HCEC 1CT (cell line): Measurements from ENCODE around the gene ERBB4.
A peak's percentile ranks its signal among the peaks of the same experiment; 100 is the strongest.
"Not testable (repeated sequence)": the region's sequence is repeated elsewhere in the genome, so short reads cannot be mapped to it uniquely, and the experiment has no call there.

ENCODE experiments used
- DNase-seq: peaks from one replicate; pipeline ENCODE4 v3.0.0-alpha.2; 2017

Gene ERBB4

GRCh38 chr2:212528106-212528856 lies 10.3 kb downstream of the ERBB4 start:
- no peak for DNase-seq

- DNase-seq, result no peak
These were observed 12.5 kb downstream of the ERBB4 start for GRCh38 chr2:212526059-212526458.

GRCh38 chr2:212523756-212524155 lies 14.8 kb downstream of the ERBB4 start:
- DNase-seq, result no peak

DNA sequence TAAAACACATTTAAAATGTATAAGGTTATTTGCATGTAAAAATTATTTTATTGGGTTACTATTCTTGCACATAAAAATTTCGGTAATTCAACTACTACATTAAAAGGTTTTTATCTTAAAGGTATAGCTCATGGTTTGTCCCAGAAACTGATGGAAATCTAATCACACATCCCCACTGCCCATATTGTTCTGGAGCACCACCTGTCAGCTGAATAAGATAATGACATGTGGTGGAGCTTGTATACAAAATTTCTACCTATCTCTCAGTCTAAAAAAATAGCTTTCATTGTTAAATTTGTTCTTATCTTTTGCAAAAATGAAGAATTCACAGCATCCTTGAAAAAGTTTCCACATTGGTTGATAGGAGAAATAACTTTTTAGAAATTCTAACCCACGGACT lies 18.3 kb downstream of the ERBB4 start:
- DNase-seq, result peak; percentile 30

DNA sequence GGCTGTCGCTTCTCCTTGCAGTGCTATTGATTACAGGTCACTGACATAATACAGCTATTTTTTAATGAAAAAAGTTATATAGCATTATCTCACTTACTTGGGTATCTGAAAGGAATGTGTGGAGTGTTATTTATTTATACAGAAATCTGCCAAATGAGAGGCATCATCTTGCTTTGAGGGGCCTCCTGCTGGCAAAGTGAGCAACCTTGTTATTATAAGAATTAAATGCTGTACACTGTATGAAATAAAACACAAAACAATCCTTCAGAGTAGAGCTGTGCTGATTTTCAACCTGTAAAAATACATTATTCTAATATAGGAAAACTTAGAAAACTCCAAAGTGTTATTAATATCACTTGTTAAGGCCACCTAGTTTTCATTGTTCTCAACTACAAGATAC lies 20.9 kb downstream of the ERBB4 start:
- DNase-seq, result no peak

DNA sequence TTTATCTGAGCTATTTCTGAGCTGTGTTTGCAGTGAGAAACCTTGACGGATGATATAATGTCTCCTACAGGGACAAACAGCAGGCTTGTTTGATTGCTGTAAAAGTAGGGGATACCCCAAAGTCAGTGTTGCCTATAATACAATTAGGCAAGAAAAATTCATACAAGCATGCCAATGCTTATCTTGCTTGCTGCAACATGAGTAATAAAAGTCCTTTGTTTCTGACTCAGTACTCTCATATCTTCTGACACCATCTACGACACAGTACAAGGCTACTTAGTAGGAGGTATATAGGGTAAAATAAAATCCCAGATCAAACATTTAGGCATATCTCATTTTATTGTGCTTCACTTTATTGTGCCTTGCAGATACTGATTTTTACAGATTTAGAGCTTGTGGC lies 33.0 kb downstream of the ERBB4 start:
- DNase-seq, result no peak

DNA sequence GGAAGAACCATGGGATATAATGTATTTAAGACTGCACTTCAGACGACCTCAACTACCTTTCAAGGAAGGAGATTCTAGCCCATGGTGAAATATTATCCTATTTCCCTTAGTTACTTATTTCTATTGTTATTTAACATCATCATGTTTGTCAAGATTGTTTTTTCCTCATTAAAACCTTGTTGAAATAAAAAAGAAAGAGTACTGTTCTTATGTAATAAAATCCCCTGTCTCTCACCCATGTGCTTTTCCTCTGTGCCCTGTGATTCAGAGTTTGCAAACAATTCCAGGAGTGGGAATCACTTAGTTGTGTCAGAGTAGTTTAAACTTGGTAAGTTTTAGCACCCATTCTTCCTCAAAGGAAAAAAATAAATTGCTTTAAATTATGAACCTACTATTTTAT lies 43.6 kb downstream of the ERBB4 start:
- DNase-seq, result no peak

DNA sequence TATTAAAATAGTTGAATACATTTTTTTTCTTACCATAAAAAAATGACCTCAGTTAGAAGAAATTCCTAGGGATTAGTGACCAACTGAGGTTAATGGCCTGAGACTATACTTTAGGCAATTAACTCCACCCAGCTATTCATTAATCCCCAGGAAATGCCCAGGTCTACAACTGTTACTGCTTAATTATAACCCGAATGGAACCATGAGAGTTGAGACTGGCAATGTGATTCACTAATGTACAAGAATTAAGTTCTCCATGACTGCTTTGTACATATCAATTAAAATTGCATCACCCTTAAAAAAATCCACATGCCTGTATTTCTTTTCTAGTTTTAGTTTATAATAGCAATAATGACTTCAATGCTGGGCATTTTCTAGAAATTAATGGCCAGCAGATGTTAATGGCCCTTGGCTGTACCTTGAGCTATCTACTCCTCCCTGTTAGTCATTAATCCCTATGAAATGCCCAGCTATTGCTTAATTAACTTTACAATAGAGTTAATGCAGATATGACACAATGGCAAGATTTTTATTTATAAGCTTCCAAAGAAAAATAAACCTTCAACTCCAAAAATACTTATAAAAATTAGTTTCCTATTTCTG lies 44.1 kb downstream of the ERBB4 start:
- no peak for DNase-seq

DNA sequence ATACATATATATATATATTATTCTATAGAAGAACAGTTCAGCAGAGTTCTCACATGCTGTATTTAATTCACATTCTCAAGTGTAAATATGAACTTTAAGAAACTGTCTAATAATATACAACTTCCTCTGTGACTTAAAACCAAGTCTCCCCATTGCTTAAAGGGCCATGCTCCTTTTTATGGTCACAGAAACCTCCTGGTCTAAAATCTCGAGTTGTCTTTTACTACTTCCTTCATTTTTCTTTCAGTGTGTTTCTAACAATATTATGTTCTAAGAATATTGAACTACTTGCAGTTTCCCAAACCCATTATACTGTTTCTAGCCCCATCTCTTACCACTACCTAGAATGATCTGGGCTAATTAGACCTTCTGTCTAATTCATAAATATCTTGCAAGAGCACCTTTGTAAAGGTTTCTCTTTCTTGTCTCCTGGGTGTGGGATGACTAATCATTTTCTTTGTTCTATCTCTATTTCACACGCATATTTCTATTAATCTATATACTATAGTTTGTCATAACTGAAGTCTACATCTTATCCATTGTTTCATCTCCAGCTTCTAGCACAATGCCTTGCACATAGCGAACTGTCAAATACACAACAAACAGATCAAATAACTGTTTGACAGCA lies 48.8 kb downstream of the ERBB4 start:
- no peak for DNase-seq

GRCh38 chr2:212488611-212489010 lies 50.0 kb downstream of the ERBB4 start:
- DNase-seq, result no peak

- DNase-seq, result no peak
These were observed 54.0 kb downstream of the ERBB4 start for GRCh38 chr2:212484563-212485080.

DNA sequence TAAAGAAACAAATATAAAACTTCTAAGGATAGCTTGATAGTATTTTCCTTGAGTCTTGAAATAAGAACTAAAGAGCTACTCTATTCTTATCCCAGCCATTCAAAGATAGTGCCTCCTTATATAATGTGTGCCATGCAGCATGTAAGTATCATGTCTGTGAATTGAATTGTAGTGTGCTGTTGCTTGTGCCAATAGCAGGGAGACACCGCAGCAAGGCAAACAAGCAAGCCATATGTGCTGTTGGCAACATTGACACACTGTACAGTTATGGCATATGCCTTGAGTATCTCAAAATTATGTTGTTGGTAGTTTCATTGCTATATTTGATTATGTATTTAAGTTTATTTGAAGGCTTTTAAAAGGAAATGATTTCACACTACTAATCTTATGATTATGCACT lies 58.2 kb downstream of the ERBB4 start:
- DNase-seq, result no peak

DNA sequence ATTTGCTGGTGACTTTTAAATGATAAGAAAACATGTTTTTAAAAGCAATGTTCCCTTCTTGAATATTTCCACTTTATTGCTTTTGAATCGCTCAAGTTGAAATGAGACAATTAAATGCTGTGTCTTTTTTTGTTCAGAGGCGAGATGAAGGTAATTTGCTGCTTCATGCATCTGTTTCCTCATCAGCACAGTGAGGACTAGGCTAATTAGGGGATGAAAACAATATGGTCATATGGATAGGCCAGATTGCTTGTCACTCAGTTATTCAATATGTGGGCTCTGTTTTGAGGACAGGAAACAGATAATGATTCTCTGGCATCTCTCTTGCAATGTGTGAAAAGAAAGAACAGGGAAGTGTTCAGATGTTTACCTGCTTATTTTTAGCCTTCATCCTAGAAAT lies 61.0 kb downstream of the ERBB4 start:
- DNase-seq, result no peak

DNA sequence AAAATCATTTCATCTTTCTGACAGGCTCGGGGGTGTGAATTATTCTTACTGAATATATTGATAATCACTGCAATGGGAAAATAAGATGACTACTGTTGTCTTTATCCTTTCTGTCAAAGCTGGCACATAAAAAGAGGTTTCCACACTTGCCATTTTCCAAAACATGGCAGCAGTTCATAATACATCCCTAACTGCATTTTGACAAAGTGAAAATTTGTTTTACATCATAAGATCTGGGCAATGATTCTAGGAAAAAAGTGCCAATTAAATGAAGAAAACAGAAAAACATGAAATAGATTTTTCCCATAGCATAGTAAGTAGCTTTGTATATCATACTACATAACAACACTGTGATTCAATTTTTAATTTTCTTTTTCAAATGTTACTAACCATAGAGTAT lies 65.4 kb downstream of the ERBB4 start:
- DNase-seq, result no peak

GRCh38 chr2:212467551-212467950 lies 71.1 kb downstream of the ERBB4 start:
- not testable (repeated sequence) for DNase-seq

GRCh38 chr2:212465456-212465855 lies 73.1 kb downstream of the ERBB4 start:
- DNase-seq, result no peak

DNA sequence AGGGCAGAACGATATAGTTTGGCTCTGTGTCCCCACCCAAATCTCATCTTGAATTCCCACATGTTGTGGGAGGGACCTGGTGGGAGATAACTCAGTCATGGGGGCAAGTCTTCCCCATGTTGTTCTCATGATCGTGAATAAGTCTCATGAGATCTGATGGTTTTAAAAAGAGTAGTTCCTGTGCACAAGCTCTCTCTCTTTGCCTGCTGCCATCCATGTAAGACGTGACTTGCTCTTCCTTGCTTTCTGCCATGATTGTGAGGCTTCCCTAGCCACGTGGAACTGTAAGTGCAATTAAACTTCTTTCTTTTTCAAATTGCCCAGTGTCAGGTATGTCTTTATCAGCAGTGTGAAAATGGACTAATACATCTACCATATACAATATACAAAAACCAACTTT lies 76.9 kb downstream of the ERBB4 start:
- DNase-seq, result not testable (repeated sequence)

- no peak for DNase-seq
These were observed 84.5 kb downstream of the ERBB4 start for GRCh38 chr2:212454149-212454548.

DNA sequence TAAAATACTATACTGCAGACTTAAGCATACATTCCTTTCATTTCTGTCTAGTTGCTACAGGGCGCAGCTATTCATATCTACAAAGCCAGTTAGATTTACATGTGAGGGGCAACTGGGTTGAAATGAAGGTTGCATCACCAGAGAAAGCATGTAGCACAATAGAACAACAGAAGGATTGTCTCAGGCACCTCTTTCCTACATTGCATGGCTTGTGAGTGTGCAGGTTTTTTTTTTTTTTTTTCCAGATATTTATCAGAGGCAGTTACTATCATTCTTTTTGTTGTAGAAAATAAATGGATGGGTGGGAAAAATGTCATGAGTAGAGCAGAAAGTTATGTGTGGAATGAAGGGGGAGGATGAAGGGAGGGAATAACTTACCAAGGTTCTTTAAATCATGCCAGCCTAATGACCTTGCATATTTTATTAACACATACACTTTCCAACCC lies 86.8 kb downstream of the ERBB4 start:
- peak; percentile 61 for DNase-seq

GRCh38 chr2:212448698-212449097 lies 89.9 kb downstream of the ERBB4 start:
- no peak for DNase-seq

- no peak for DNase-seq
These were observed 96.8 kb downstream of the ERBB4 start for GRCh38 chr2:212441821-212442220.

- no peak for DNase-seq
These were observed 97.5 kb downstream of the ERBB4 start for GRCh38 chr2:212441141-212441540.

DNA sequence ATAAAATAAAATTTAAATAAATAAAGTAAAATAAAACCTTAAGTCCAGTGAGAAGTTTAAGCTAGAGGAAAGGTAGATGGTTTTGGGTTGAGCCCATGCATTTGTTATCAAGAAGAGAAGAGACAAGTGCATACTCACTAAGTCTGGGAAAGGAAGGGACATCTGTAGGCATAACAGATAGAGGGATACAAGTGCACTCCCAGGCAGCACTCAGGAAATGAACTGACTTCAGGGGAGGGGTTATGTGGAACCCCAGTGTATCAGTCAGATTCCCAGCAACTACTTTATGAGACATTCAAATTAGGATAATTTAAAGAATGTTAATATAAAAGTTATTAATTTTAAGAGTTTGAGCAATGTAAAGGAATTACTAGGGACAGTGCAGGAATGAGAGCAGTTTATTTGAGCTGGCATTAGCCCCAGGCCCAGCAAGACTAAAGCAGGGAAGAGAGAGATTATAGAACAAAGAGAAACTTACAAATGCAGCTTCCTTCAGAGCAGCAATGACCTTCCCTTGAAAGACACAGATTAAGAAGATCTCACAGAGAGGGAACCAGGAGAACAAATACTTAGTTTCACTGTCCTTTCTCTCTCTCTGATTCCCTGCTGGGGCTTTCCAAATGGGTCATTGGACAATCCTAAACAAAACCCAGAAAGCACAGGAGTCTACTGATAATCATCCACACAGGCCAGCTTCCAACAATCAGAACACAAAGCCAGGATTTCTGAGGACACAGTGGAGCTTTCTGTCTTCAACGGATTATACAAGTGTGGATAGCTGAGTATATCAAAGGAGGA lies 109.7 kb downstream of the ERBB4 start:
- DNase-seq, result no peak
